SK-MEL-5 (cell line): Measurements from ENCODE around the gene ZNF592. TPM values are rescaled to one million over a fixed set of nuclear protein-coding genes. Genes with fewer than 3 reads are reported as not detected.
"Not testable (repeated sequence)": the region's sequence is repeated elsewhere in the genome, so short reads cannot be mapped to it uniquely, and the experiment has no call there.

Source experiments
- DNase-seq: peaks from one replicate; pipeline ENCODE4 v3.0.0-alpha.2; 2016; ENCODE audit warnings: low read depth, low spot score
- in situ Hi-C: cut with HindIII; loops from 2 replicates; pipeline ENCODE4 v1.10.0; 2016; ENCODE audit warnings: low sequenced_read_pairs, high pct_unique_total_duplicates, low pct_unique_long_range_greater_than_20kb
- total RNA-seq: library from RNA; depleted of rRNA; stranded (reverse); fragments of >200 nt; shearing (Covaris generic); gene quantifications from 2 replicates; pipeline ENCODE4 v1.2.3, GENCODE V29; 2014

Gene ZNF592
- total RNA-seq, 1 experiment from 2014 or later, result 4.5 TPM

DNA sequence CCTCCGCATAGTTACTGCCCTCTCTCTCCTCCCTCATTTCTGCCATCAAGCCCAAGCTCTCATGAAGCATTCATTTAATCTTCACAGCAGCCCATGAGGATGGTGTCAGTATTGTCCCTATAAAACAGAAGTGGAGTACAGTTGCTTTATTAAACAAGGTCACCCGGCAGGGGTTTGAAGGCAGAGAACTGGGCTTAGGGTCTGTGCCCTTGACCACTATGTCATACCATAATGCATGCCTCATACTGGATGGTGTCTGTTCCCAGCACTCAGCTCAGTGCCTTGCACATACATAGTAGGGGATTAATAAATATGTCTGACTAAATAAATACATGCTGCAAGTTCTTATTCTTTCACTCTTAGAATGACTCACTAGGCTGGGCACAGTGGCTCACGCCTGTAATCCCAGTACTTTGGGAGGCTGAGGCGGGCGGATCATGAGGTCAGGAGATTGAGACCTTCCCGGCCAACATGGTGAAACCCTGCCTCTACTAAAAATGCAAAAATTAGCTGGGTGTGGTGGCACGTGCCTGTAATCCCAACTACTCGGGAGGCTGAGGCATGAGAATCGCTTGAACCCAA, 12.8 kb upstream of the ZNF592 start:
- DNase-seq, in situ Hi-C loops: not testable (repeated sequence)

DNA sequence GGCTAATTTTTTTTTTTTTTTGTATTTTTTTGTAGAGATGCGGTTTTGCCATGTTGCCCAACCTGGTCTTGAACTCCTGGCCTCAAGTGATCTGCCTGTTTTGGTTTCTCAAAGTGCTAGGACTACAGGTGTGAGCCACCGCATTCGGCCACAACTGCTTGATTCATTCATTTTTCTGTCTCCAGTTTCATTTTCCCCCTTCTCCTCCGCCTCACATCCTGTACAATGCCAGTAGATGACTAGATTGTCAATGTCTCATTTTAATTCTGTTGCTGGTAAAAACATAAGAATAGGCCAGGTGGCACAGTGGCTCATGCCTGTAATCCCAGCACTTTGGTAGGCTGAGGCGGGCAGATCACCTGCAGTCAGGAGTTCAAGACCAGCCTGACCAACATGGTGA, 12.0 kb upstream of the ZNF592 start:
- in situ Hi-C loops, result no loop called here
- no peak for DNase-seq

DNA sequence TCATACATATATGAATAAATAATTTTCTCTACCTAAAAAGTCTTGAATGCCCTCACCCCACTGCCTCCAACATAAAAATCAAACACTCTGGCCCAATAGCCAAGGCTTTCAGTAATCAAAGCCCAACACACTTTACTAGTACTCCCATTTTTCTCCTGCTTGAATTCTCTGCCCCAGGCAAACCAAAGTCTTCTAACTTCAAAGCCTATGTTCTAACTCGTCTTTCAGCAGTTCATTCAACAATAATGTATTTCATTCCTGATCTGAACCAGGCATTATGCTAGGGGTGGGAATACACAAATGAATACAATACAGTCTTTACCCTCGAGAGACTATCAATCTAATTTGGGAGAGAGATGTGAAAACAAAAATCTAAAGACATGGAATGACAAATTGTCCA, 11.4 kb upstream of the ZNF592 start:
- peak; percentile 96 for DNase-seq
- in situ Hi-C loops, result no loop called here

DNA sequence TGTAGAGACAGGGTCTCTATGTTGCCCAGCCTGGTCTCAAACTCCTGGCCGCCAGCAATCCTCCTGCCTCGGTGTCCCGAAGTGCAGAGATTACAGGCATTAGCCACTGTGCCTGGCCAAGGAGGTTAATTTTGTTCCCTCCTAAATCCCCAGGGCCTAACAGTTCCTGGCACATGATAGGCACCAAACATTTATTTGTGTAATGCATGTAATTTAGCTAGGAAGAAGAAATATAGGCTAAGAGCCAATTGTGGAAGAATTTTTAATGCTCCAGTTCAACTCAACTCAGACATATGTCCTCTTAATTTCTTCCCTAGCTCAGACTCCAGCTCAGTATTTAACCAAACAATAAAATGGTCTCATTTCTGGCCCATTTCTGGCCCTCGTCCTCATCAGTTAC, 7.7 kb upstream of the ZNF592 start:
- in situ Hi-C loops, result no loop called here
- DNase-seq, result no peak

DNA sequence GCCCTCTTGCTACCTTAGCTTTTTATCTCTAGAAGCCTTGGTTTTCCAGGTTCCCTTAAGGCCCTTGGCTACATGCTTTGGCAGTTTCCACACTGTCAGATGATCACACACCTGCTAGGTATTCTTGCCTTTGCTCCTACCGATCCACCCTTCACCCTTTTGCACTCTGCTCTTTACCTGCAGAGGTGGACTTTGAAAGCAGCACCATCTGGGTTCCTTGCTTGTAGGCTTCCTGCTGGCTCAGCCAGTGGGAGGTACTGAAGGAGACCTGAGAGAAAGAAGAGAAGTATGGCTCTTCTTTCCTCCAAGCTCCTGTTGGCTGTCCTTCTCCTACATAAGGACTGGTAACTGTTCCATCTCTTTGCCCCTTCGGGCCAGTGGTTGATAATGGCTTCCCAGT, 7.3 kb upstream of the ZNF592 start:
- in situ Hi-C loops, result no loop called here
- DNase-seq, result no peak

DNA sequence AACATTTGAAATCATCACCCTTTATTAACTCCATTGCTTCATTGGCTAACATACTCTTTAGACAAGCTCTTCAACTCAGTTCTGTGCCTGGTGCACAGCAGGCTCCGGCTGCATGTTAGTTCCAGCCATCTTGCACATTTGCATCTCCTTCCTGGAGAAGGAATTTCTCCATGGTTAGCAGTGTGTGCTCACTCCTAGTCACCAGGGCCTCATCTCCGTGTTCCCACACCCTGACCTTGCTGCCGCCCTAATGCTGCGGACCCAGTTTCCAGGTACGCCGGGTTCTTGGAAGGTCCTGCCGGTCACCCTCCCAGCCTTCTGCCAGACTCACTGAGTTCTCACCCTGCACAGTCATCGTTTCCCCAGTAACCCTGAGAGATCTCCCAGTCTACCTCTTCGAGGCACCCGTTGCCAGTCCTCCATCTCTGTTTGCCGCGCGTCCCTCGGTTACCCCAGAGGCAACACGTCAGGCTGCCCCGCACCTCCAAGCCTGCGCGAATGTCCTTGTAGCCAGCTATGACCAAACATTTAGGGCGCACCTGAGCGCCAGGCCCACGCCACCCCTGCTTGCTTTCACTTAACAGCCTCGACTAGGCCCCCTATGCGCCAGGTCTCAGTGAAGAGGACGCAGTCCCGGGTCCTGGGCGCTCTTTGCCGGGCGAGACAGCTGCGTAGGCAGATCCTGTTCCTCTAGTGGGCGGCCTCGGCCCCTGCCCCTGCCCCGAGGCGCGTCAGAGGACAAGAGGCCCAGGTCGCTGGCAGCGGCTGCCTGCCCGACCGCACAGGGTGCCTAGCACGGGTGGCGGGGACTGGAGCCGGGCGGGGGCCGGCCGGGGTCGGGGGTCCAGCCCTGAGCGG, 747 bp upstream of the ZNF592 start:
- DNase-seq, result peak; percentile 55
- in situ Hi-C loops, result no loop called here

DNA sequence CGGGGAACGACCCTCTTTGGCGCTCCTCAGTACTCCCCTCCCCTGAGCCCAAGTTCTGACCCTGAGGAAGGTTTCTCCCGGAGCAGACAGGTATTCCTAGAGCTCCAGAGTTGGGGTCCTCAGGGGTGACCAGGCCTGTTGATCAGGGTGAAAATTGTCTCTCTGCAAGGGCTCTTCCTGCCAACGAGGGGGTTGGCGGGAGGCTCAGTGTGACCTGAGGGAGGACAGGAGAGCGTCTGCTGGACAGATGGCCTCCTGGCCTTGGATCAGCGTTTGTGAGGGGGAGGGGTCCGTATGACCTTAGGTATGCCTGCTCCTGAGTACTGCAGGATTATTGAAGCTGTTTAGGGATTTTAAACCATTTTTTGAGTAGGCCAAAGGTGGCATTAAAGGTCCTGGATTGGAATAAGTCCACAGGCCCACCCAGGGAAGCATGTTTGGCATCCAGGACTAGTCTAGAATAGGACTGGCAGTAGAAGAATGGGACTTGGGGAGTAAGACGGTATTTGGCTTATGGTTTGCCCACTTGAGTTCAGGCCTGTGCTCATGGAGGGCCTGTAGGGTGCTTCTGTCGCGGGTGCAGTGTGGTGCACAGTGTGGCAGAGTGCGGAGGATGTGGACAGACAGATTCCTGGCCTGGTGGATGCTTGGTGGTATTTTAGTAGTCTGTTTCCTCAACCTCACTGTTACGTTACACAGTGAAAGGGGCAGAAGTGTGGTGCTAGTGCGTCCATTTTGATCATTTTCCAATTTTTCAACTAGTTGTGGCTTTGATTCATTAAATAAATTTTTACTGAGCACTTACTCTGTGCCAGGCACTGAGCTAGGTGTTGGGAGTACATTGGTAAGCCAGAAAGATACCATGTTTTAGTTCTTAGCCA, 959 bp downstream of the ZNF592 start:
- peak; percentile 11 for DNase-seq
- in situ Hi-C loops, result no loop called here

DNA sequence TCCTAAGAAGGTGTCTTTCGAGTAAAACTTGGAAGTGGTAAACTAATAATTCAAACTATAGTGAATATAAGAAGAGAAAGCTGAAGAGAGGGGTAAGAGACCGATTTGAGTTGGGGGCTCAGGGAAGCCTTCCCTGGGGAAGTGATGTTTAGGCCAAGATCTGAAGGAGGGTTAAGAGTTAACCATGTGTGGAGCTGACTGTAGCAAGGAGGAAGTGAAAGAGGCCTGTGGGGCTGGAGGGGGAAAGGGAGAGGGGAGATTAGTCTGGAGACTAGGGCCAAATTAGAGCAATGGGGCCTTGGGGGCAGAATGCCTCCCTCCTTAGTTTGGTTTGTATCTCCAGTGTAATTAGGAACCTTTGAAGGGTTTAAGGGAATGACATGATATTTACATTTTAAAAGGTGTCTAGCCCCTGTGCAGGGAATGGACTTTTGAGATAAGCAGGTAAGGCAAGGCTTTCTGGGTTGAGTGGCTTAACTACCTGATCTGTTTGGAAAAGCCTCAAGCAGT, 2.2 kb downstream of the ZNF592 start:
- in situ Hi-C loops, result no loop called here
- DNase-seq, result no peak

DNA sequence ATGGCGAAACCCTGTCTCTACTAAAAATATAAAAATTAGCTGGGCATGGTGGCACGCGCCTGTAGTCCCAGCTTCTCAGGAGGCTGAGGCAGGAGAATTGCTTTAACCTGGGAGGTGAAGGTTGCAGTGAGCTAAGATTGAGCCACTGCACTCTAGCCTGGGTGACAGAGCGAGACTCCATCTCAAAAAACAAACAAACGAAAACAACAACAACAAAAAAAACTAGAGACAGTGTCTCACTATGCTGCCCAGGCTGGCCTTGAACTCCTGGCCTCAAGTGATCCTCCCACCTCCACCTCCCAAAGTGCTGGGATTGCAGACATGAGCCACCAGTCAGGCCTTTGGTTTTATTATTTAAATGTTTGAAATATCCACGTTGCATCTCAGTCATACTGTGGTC, 3.3 kb downstream of the ZNF592 start:
- DNase-seq, in situ Hi-C loops: not testable (repeated sequence)

DNA sequence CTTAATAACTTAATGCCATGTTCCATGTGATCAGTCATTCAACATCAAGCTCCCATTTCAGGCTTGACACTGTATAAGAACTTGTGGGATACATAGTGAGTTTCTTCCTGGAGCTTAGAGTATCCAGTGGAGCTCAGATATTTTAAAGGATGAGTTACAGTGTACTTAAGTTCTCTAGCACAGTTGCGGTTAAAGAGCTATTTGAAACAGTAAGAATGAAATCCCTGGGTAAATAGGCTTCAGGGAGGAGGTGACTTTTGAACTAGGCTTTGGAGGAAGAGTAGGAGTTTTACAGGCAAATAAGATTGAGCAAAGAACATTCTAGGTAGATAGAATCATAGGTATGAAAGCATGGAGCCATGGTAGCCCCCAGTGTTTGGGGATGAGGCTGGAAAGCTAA, 3.8 kb downstream of the ZNF592 start:
- no peak for DNase-seq
- in situ Hi-C loops, result no loop called here

DNA sequence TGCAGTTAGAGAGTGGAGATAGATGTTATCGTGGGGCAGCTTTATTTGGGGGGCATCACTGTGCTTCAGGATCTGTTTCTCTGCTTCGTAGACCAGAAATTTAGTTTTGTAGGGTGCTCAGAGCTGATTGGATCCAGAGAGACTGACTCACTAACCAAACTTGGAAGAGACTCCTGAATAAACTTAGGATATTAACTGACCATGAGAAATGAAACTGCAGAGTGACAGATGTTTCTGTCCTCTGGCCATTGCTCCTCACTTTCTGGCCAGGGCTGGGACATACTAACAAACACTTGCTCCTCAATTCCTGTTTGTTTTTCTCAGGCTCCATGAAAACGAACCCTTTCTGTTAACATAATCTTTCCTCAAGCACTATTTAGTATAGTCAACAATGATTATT, 4.3 kb downstream of the ZNF592 start:
- in situ Hi-C loops, result no loop called here
- no peak for DNase-seq

DNA sequence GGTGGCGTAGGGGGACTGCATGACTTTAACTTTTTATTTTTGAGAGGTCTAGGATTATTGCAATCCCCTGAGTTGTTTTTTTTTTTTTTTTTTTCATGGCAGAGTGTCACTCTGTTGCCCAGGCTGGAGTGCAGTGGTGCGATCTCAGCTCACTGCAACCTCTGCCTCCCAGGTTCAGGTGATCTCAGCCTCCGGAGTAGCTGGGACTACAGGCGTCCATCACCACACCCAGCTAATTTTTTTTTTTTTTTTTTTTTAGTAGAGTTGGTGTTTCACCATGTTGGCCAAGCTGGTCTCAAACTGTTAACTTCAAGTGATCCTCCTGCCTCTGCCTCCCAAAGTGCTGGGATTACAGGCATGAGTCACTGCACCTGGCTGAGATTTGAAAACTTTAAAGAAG, 6.5 kb downstream of the ZNF592 start:
- DNase-seq, in situ Hi-C loops: not testable (repeated sequence)

DNA sequence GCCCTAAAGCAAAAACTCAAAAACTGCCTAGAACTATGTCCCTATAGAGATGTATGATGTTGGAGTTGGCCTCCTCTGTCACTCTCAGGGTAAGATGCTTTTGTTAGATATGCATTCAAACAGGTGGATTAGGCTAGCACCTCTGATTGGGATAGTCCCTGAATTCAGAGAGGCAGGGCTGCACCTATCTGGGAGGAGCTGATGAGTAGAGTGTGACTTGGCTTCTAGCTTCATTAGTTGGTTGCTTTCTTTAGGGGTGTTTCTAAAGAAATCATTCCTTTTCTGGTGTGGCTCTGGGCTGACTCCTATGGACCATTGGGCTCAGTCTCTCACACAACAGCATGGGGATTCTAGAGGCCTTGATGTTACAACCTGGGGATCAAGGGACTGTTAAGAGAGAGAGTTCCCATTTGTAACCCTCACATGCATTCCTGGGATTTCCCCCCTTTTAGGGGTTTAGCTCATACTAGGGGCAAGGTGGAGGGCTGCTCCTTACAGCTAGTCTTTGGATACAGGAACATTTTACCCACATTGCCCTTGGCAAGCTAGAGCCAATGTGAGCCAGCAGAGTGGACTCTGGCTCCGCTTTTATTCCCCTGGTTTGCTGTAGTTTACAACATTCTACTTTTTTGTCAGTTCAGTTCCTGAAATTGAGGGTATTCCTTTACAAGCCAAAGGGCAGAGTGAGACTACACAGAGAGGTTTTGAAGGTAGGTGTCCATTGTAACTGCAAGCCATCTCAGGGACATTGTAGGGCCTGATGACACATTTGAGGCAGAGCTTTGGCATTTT, 7.5 kb downstream of the ZNF592 start:
- in situ Hi-C loops, result no loop called here
- no peak for DNase-seq

DNA sequence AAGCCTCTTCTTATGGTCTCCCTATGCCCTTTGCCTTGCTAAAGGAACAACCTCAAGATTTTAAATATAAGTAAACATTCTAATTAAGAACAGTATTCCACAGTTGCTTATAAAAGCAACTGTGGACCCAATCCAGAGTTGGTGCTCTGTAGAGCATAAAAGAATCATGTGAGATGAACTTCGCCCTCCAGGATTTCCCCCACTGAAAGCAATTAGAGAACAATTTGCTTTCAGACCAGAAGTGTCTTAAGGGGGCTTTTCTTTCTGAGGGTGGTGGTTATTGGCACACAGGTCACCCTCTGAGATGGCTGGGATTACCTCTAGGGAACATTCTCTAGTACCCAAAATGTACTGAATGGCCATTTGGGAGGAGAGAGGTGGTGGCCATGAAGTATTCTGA, 10.6 kb downstream of the ZNF592 start:
- in situ Hi-C loops, result no loop called here
- no peak for DNase-seq

DNA sequence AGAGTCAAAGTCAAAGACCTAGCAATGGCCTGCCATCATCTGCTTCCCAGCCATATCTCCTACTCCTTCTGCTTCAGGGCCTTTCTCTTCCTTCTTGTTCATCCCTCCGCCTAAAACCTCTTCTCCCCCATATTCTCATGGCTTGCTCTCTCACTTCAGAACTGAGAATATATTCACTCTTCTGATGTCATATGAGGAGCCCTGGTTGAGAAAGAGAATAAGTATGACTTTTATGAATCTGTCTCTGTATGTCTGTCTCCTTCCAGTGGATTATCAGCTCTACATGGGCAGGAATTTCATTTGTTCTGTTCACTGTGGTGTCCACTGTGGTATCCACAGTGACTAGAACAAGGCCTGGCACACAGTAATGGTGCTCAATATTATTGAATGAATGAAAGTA, 11.8 kb downstream of the ZNF592 start:
- no peak for DNase-seq
- in situ Hi-C loops, result no loop called here

DNA sequence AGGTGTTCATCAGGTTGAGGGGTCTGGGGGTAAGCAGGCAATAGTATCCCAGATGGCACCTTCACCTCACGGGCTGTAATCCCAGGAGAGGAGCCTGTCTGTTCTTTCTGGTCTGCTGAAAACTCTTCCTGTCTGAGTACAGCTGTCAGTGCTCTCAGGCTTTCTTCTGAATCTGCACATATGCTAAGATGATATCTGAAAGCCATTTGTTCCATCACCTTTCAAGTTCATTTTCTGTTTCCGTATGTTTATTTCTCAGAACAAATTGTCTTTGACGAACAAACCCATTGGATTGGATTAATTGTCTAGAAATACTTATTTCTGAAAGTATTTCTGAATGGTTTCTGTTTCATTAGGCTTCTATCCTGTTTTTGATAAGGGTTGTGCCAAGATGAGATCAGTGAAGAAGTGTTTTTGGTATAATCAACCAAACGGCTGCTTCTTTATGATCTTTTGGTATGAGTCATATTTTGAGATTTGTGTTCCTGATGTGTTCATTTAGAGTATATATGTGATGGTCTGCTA, 13.3 kb downstream of the ZNF592 start:
- in situ Hi-C loops, result no loop called here

DNA sequence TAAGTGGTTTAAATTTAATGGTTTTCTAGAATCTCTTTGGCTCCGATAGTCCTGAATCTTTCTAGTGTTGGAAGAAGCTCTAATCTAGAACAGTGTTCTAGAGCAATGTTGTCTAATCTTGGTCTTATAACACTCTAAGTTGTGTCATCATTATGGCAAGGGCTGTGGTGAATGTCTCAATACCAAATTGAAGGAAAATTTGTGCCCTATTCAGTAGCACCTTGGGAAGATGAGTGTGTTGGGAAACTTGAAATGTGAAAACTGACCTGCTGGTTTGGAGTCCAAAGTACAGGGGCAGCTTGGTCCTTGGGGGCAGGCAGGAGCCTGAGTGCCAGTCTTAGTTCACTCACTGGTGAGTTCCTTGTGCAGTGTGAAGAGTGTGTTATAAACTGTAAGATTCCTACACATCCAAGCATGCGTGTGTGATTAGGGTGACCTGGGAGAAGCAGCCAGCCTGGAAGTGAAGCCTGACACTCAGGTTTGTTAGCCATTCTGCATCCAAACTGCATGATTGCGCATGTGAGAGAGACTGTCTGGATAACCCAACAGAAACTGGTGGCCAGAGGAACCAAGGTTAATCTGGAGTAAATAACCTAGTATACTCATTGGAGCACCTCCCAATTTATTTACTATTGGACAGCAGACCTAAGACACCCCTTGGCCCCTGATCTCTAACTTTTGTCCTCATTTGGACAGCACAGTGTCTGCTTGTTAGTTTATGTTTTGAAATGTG, 14.6 kb downstream of the ZNF592 start:
- DNase-seq, result no peak
- in situ Hi-C loops, result no loop called here

More for the DNA sequence above, 13.3 kb downstream of the ZNF592 start:
- no peak for DNase-seq
